Right lobe of liver (tissue), 4 donors: ENCODE data around the gene MAST3.

Source experiments
- CTCF ChIP-seq, 4 donors: fragments of 200-600 bp in 3 of 4; fragments of 450-650 bp in 1 of 4; IDR thresholded peaks; one replicate each; pipeline versions ENCODE4 v1.5.1 to v1.8.0; 2016 to 2022; ENCODE audit warnings: antibody characterized with exemption in 4 of 4, mild to moderate bottlenecking in 2 of 4
- POLR2A ChIP-seq: fragments of 450-650 bp; IDR thresholded peaks from one replicate; pipeline ENCODE4 v1.6.1; 2017; ENCODE audit warnings: antibody characterized with exemption, mild to moderate bottlenecking
- donor health status: DM: no; HTN: no; CAD: no.
- donor health status: DM: no; HTN: no; CAD: no.
- donor health status: DM: no; HTN: yes; CAD: no.

- TF ChIP-seq CTCF (IDR thresholded peaks at IDR 0.05) (no peak), POLR2A (peak; percentile 1)
Observed at GRCh38 chr19:18097993-18098890, 664 bp downstream of the MAST3 start.
